ENCODE measurements around the gene GFAP. TPM values are rescaled to one million over a fixed set of nuclear protein-coding genes. Genes with fewer than 3 reads are reported as not detected.

Gene GFAP
- total RNA-seq, 3 donors from 2014 or later, result not detected

DNA sequence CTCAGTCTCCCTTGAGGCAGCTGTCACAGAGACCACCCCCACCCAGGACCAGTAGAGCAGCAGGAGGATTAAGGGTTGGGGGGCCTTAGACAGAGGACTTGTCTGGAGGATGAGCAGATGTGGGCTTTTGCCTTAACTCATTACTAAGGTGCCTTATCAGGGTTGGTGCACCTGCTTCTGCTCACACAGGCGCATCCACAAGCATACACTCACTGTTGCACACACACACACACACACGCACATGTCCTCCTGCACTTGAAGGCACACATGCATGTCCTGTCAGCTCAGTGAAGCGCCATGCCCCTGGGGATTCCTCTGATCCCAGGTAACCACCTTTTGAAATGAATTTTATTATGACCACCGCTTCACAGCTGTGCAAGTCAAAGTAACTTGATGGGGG is 1.2 kb downstream of the GFAP start:
- Mint-ChIP-seq H3K9me3 (no peaks in the 10 kb centered on the region), H3K27me3 (ENCODE audit: low read depth) (peaks cover 36% of the 10 kb centered on the region), H3K36me3 (ENCODE audit: insufficient read depth) (no peaks in the 10 kb centered on the region), H3K4me1 (ENCODE audit: low read depth) (peaks cover 14% of the 10 kb centered on the region), H3K4me3 (no peak overlapping the region)
- ATAC-seq, result no peak
- no peak for DNase-seq

DNA sequence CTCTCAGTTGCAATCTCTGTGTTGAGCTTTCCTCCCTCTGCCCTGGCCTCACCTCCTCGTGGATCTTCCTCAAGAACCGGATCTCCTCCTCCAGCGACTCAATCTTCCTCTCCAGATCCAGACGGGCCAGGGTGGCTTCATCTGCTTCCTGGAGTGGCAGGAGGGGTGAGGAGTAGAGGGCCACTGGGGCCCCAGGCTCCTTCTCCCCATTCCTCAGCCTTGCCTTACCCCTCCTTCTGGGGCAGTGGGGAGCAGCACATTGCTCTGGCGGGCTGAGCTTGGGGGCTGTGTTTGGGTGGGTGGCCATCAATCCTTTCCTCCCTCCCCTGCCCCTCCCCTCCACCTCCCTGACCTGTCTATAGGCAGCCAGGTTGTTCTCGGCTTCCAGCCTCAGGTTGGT is 1.6 kb downstream of the GFAP start:
- peaks cover 36% of the 10 kb centered on the region for H3K27me3 Mint-ChIP-seq (ENCODE audit: low read depth)
- ATAC-seq (no peak), DNase-seq (no peak)
- no peaks in the 10 kb centered on the region for H3K9me3 Mint-ChIP-seq
- H3K4me3 Mint-ChIP-seq, result no peak overlapping the region
- H3K36me3 Mint-ChIP-seq (ENCODE audit: insufficient read depth), result no peaks in the 10 kb centered on the region
- peaks cover 14% of the 10 kb centered on the region for H3K4me1 Mint-ChIP-seq (ENCODE audit: low read depth)

DNA sequence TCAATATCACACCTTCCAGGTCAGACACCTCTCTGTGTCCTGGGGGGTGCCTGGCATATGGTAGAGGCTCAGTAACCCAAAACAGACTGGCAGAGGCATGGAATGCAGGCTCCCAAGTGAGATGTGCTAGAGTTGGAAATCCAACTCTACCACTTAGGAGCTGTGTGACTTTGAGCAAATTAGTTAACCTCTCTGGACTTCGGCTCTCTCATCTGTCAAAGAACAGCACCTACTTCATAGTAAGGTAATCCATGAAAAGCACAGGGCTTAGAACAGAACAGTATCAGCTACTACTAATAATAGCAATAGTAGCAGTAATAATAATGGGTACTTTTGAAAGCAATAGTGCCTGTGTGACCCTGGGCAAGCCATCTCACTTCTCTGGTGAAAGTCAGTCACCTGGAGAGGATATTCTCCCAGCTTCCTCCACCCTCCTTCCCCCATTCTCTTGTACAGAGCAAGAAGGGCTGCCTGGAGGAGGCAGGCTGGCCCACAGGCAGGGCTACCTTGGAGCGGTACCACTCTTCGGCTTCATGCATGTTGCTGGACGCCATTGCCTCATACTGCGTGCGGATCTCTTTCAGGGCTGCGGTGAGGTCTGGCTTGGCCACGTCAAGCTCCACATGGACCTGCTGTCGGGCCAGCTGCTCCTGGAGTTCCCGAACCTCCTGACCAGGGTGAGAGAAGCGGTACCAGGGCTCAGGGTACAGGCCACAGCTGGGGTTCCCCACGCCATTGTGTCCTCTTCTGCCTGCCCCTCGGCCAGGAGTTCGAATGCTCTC is 2.3 kb downstream of the GFAP start:
- peaks cover 38% of the 10 kb centered on the region for H3K27me3 Mint-ChIP-seq (ENCODE audit: low read depth)
- peaks cover 14% of the 10 kb centered on the region for H3K4me1 Mint-ChIP-seq (ENCODE audit: low read depth)
- H3K9me3 Mint-ChIP-seq, result no peaks in the 10 kb centered on the region
- no peaks in the 10 kb centered on the region for H3K36me3 Mint-ChIP-seq (ENCODE audit: insufficient read depth)
- no peak overlapping the region for H3K4me3 Mint-ChIP-seq
- DNase-seq (no peak), ATAC-seq (no peak)

DNA sequence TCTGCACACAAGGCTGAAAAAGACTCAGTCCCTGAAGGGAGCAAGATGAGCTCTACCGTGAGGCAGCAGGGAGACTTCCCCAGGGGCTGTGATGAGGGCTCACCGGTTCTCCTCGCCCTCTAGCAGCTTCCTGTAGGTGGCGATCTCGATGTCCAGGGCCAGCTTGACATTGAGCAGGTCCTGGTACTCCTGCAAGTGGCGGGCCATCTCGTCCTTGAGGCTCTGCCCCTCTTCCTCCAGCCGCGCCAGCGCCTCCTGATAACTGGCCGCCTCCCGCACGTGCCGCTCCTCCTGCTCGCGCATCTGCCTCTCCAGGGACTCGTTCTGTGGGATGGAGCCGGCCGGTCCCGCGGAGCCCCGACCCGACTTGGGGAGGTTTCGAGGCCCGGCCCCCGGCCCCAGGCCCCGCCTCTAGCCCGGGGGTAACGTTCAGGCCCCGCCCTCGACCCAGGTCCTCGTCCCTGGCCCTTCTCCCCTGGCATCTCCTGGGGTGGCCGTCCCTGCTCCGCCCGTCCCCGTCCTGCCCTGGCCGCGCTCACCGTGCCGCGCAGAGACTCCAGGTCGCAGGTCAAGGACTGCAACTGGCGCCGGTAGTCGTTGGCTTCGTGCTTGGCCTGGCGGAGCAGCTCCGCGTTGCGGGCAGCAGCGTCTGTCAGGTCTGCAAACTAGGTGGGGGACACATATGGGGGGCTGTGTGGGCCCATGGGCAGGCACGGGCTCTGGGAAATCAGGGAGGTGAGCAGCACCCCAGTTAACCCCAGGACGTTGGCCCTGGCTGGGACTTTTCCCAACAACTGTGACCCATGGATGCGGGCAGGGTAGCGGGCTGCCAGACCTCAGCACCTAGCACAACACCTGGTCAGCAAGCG is 3.9 kb downstream of the GFAP start:
- ATAC-seq (peak; percentile 83 to 84), DNase-seq (peak; percentile 42)
- Mint-ChIP-seq H3K4me3 (peak overlapping the region; percentile 35), H3K9me3 (no peaks in the 10 kb centered on the region), H3K36me3 (ENCODE audit: insufficient read depth) (no peaks in the 10 kb centered on the region), H3K4me1 (ENCODE audit: low read depth) (peaks cover 14% of the 10 kb centered on the region), H3K27me3 (ENCODE audit: low read depth) (peaks cover 38% of the 10 kb centered on the region)

DNA sequence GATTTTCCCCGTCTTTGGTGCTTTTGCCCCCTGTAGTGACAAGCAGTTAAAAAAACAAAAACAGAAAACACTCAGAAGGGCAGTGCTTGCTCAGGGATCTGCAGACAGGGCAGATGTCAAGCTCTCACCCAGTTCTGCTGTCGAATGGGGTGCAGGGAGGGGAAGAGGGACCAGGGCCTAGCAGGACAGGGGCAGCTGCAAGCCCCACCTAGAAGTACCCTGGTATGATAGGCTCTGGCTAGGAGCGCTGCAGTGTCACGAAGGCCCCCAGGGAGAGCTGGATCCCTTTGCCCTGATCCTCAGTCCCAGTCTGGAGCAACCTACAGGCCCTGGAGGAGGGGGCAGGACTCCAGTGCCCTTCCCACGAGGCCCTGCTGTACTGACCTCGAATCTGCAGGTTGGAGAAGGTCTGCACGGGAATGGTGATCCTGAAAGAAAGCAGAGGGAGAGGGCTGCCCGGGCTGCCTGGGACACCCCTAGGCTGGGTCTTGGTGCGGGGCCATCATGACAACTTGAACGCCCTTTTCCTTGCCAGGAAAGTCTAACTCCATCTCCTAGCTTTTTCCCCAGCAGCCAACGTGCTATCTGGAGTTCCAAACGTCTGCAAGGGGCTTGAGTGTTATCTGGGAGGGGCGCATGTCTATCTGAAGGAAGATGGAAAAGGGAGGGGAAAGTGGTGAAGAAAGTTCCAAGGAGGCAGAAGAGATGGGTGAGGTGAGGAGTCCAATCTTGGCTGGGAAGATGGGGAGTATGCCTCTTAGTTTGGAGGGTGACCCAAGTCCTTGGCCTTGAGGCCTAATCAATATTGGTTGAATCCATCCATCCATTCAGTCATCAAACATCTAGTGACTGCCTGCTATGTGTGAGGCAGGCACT is 4.8 kb downstream of the GFAP start:
- ATAC-seq, result no peak
- no peak overlapping the region for H3K4me3 Mint-ChIP-seq

DNA sequence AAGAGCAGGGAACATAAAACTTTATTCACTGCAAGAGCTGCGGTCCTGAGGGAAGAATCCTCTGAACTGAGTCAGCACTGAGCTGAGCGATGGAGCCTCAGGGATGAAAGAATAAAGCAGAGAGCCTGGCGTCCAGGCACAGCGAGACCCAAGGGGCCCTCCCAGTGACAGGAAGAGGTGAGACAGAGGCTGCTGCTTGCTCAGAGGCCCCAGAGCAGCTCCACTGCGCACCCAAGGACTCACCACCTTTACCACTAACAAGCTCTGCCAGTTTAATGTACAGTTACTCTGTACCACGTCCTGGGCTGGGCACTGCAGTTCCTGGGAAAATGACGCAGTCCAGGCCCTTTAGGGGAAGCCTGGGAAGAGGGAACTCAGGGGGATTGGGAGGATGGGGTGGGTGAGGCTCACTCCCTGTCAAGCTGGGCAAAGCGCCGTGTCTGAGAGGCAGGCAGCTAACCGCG is 5.6 kb downstream of the GFAP start:
- peaks cover 14% of the 10 kb centered on the region for H3K4me1 Mint-ChIP-seq (ENCODE audit: low read depth)
- no peaks in the 10 kb centered on the region for H3K9me3 Mint-ChIP-seq
- no peaks in the 10 kb centered on the region for H3K36me3 Mint-ChIP-seq (ENCODE audit: insufficient read depth)
- no peak for DNase-seq
- ATAC-seq, result no peak
- no peak overlapping the region for H3K4me3 Mint-ChIP-seq
- H3K27me3 Mint-ChIP-seq (ENCODE audit: low read depth), result peaks cover 28% of the 10 kb centered on the region

More for the DNA sequence above, 4.8 kb downstream of the GFAP start:
- H3K27me3 Mint-ChIP-seq (ENCODE audit: low read depth), result peaks cover 36% of the 10 kb centered on the region
- H3K36me3 Mint-ChIP-seq (ENCODE audit: insufficient read depth), result no peaks in the 10 kb centered on the region
- no peak for DNase-seq
- peaks cover 14% of the 10 kb centered on the region for H3K4me1 Mint-ChIP-seq (ENCODE audit: low read depth)
- no peaks in the 10 kb centered on the region for H3K9me3 Mint-ChIP-seq

DNA sequence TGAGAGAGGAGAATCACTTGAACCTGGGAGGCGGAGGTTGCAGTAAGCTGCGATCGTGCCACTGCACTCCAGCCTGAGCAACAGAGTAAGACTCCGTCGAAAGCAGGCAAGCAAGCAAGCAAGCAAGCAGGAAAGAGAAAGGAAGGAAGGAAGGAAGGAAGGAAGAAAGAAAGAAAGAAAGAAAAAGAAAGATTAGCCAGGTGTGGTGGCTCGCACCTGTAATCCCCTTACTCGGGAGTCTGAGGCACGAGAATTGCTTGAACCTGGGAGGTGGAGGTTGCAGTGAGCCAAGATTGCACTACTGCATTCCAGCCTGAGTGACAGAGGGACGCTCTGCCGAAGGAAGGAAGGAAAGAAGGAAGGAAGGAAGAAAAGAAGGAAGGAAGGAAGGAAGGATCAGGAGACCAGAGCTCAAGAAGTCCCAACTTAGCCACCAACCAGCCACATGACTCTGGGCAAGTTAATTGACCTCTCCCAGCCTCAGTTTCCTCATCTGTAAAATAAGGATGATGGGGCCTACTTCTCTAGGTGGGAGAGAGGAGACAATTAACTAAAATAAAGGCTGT is 6.5 kb downstream of the GFAP start:
- Mint-ChIP-seq H3K27me3 (ENCODE audit: low read depth) (peaks cover 23% of the 10 kb centered on the region), H3K36me3 (ENCODE audit: insufficient read depth) (no peaks in the 10 kb centered on the region), H3K4me3 (no peak overlapping the region), H3K9me3 (no peaks in the 10 kb centered on the region), H3K4me1 (ENCODE audit: low read depth) (peaks cover 14% of the 10 kb centered on the region)
- ATAC-seq, result no peak
- no peak for DNase-seq

DNA sequence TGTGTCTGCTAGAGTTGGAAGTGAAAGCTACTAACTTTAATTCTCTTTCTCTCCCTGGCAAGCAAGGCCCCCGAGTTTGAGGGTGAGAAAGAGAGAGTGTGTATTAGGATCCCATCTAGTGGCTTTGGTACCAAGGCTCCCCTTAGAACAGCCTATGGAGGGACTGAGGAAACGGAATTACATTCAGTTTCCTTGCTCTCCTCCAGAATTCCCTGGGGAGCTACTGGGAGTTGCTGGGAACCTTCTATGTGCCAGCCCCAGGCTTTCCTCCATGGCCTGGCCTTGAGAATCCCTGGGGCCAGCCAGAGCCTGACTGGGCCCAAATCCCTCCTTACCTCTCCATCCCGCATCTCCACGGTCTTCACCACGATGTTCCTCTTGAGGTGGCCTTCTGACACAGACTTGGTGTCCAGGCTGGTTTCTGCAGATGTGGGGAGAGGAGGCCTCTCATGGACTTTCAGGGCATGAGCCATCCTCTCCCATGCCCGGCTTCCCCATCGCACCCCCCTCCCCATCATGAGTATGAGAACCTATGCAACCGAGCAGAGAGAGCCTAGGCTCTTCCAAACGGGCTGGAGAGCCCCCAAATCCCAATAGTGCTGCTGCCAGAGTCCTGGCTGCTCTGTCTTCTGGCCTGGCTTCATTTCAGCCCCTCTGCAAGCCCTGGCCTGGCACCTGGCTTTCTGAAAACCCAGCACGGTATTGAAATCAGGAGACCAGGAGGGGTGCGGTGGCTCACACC is 7.4 kb downstream of the GFAP start:
- ATAC-seq, result no peak
- H3K4me1 Mint-ChIP-seq (ENCODE audit: low read depth), result peaks cover 10% of the 10 kb centered on the region

DNA sequence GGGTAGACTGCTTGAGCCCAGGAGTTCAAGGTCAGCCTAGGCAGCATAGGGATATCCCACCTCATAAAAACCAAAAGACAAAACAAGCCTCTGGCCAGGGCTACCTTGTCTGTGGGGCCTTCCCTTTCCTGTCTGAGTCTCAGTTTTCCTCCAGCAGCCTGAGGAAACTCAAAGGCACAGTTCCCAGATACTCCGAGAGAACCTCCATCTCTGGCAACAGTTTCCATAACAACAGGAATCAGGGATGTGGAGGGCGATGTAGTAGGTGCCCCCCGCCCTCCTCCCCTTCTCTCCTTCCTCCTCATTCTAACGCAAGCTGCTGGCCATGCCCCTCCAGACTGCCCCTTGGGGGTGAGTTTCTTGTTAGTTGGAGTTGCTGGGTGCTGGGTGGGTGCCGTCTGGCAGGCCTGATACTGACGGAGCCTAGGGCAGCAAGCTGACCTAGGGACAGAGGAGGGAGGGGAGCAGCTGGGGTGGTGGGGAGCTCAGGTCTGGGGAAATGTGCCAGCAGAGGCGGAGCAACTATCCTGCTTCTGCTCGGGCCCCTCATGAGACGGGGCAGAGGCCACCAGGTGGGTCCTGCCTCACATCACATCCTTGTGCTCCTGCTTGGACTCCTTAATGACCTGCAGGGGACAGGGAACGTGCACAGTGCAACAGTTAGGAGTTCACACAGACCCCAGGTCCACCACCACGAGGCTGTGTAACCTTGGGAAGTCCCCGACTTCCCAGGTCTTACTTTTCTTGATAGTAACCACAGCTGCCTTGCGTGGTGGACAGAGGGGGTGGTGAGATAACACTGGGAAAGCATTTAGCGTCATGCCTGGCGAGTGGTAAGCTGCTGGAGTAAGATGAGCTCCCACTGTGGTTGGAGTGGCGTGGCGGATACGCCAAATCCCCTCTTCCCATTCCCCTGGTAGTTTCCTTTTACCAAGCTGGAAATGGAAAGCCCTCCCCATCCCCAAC is 8.3 kb downstream of the GFAP start:
- peaks cover 7% of the 10 kb centered on the region for H3K4me1 Mint-ChIP-seq (ENCODE audit: low read depth)
- ATAC-seq, result no peak
- no peaks in the 10 kb centered on the region for H3K36me3 Mint-ChIP-seq (ENCODE audit: insufficient read depth)
- peaks cover 14% of the 10 kb centered on the region for H3K27me3 Mint-ChIP-seq (ENCODE audit: low read depth)
- H3K4me3 Mint-ChIP-seq, result no peak overlapping the region
- no peak for DNase-seq
- H3K9me3 Mint-ChIP-seq, result no peaks in the 10 kb centered on the region

More for the DNA sequence above, 7.4 kb downstream of the GFAP start:
- peaks cover 18% of the 10 kb centered on the region for H3K27me3 Mint-ChIP-seq (ENCODE audit: low read depth)
- H3K9me3 Mint-ChIP-seq, result no peaks in the 10 kb centered on the region
- H3K4me3 Mint-ChIP-seq, result no peak overlapping the region
- DNase-seq, result no peak
- H3K36me3 Mint-ChIP-seq (ENCODE audit: insufficient read depth), result no peaks in the 10 kb centered on the region

DNA sequence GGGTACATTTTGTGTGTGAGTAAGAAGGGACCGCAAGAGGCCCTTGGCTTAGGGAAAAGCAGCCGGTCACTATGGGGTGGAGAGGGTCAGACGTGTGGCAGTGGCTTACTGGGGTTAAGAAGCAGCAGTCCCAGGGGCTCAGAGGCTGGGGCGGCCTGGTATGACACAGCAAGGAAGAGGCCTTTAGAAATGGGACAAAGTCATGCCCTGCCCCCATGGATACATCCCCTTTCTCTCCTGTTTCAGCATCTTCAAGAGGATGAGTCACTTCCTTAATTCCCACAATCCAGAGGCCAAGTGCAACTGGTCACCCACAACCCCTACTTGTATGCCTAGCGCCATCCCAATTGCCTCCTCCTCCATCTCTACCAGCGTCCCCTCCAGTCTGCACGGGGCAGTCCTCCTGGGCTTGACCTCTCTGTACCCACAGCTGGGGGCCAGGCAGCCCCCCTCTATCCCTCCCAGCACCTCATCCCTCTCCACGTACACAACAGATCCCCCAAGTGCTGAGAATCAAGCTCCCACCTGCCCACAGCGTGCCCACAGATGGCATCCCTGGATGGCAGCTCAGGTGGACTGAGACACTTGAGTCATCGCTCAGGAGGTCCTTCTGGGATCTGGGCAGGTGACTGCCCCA is 9.2 kb downstream of the GFAP start:
- DNase-seq (no peak), ATAC-seq (no peak)
- H3K9me3 Mint-ChIP-seq, result no peaks in the 10 kb centered on the region
- H3K4me3 Mint-ChIP-seq, result no peak overlapping the region
- H3K27me3 Mint-ChIP-seq (ENCODE audit: low read depth), result peaks cover 10% of the 10 kb centered on the region
- peaks cover 6% of the 10 kb centered on the region for H3K4me1 Mint-ChIP-seq (ENCODE audit: low read depth)
- no peaks in the 10 kb centered on the region for H3K36me3 Mint-ChIP-seq (ENCODE audit: insufficient read depth)

DNA sequence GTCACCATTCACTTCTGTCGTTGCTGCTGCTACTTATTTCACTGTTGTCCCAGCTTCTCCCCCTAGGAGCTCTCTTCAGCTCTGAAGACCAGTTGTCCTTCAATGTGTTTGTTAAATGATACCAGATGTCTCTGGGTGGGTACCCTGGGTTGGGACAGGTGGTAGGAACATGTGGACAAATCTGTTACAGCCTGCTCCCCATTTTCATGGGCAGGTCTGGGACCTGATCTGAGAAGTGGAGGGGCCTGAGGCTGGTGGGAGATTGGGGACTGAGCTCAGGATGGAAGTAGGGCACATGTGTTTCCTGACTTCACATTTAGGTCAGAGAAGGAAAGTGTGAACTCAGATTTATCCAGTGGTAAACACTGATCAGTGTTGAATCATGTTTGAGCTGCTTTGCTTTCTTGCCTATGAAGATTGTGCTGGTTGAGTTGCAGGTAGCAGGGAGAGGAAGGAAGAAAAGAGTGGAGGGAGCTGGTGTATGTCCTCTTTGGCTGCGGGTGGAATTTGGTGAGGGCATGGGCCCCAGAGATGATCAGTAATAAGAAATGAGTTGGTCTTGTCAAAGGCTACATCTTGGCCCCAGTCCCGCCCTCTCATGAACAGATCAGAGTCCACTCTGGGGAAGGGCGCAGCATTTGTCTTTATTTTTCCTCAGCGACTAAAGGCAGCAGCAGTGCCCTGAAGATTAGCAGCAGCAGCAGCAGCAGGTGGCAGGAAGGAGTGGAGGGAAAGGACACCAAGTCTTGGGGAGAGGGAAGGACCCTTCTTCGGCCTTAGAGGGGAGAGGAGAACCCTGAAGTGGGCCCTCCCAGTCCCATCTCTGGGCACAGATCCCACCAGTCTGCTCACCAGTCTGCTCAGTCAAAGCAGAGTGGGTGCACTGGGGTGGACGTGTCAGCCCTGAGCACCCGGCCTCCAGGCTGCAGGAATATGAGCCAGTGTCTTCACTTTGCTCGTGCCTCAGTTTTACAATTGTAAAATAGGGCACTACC is 10.0 kb downstream of the GFAP start:
- H3K9me3 Mint-ChIP-seq, result no peaks in the 10 kb centered on the region
- H3K27me3 Mint-ChIP-seq (ENCODE audit: low read depth), result peaks cover 3% of the 10 kb centered on the region
- H3K36me3 Mint-ChIP-seq (ENCODE audit: insufficient read depth), result no peaks in the 10 kb centered on the region
- H3K4me3 Mint-ChIP-seq, result no peak overlapping the region
- DNase-seq, result no peak
- H3K4me1 Mint-ChIP-seq (ENCODE audit: low read depth), result peaks cover 1% of the 10 kb centered on the region
- no peak for ATAC-seq
